Right atrium auricular region (tissue), 2 donors: ENCODE data around the gene RTBDN. TPM values are rescaled to one million over a fixed set of nuclear protein-coding genes. Genes with fewer than 3 reads are reported as not detected.

ENCODE experiments used
- DNase-seq: peaks from one replicate; pipeline ENCODE4 v3.0.0-alpha.2; 2019; ENCODE audit warnings: low spot score
- H3K27ac ChIP-seq, 2 donors: fragments of 200-600 bp; sonication (generic); 1 replicate in 1 of 2; 2 replicates in 1 of 2; pipeline ENCODE4 v1.5.1; 2016 to 2019
- H3K27me3 ChIP-seq, 2 donors: fragments of 200-600 bp; sonication (generic); one replicate each; pipeline versions ENCODE4 v1.5.1 to v1.6.0; 2017 to 2019
- H3K36me3 ChIP-seq: fragments of 200-600 bp; sonication (generic); one replicate; pipeline ENCODE4 v1.5.1; 2016
- H3K4me1 ChIP-seq, 2 donors: fragments of 200-600 bp; sonication (generic); one replicate each; pipeline versions ENCODE4 v1.5.1 to v1.6.0; 2017 to 2019
- H3K4me3 ChIP-seq, 2 donors: fragments of 200-600 bp; sonication (generic); 1 replicate in 1 of 2; 2 replicates in 1 of 2; pipeline ENCODE4 v1.5.1; 2017 to 2019; ENCODE audit warnings: mild to moderate bottlenecking in 1 of 2, moderate library complexity in 1 of 2
- H3K9me3 ChIP-seq, 2 donors: fragments of 200-600 bp; sonication (generic); one replicate each; pipeline ENCODE4 v1.5.1; 2019
- microRNA-seq, 2 donors: library from miRNA; unstranded; fragments of <30 nt; microRNA quantifications; one replicate each; pipeline ENCODE4, GENCODE V29; 2016 to 2017; ENCODE audit warnings: borderline number of aligned reads in 2 of 2, borderline replicate concordance in 1 of 2
- total RNA-seq, 2 donors: library from RNA; depleted of rRNA; stranded (reverse); fragments of >200 nt; gene quantifications; one replicate each; pipeline ENCODE4 v1.1.0, GENCODE V29; 2016
- TF ChIP-seq, protein P1 (sequence below), 2 donors: fragments of 200-600 bp; sonication (generic); IDR thresholded peaks; one replicate each; pipeline ENCODE4 v1.5.1; 2019; ENCODE audit warnings: antibody characterized with exemption in 2 of 2

RTBDN gene
- total RNA-seq, 2 donors from 2014 or later, result not detected

DNA sequence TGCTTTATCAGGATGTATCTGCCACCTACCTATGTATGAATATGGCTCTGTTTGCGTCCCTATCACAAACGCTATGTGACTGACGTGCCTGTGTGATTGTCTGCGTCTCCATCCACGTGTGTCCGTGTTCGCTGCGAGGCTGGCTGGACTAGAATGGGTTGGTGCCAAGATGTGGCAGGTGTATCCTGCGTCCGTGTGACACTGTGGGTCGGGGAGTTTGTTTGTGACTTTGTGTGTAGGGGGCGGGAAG is 52.3 kb downstream of the RTBDN start:
- Histone ChIP-seq H3K27me3 (no peaks in the 10 kb centered on the region), H3K36me3 (no peaks in the 10 kb centered on the region), H3K4me1 (peaks cover 0 to 66% of the 10 kb centered on the region in 2 donors), H3K27ac (peak overlapping the region; percentile 96 to 99), H3K9me3 (no peaks in the 10 kb centered on the region), H3K4me3 (peak overlapping the region; percentile 32 to 53)
- DNase-seq, result no peak
- TF ChIP-seq, protein P1, sequence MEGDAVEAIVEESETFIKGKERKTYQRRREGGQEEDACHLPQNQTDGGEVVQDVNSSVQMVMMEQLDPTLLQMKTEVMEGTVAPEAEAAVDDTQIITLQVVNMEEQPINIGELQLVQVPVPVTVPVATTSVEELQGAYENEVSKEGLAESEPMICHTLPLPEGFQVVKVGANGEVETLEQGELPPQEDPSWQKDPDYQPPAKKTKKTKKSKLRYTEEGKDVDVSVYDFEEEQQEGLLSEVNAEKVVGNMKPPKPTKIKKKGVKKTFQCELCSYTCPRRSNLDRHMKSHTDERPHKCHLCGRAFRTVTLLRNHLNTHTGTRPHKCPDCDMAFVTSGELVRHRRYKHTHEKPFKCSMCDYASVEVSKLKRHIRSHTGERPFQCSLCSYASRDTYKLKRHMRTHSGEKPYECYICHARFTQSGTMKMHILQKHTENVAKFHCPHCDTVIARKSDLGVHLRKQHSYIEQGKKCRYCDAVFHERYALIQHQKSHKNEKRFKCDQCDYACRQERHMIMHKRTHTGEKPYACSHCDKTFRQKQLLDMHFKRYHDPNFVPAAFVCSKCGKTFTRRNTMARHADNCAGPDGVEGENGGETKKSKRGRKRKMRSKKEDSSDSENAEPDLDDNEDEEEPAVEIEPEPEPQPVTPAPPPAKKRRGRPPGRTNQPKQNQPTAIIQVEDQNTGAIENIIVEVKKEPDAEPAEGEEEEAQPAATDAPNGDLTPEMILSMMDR (IDR thresholded peaks at IDR 0.05), result no peak

DNA sequence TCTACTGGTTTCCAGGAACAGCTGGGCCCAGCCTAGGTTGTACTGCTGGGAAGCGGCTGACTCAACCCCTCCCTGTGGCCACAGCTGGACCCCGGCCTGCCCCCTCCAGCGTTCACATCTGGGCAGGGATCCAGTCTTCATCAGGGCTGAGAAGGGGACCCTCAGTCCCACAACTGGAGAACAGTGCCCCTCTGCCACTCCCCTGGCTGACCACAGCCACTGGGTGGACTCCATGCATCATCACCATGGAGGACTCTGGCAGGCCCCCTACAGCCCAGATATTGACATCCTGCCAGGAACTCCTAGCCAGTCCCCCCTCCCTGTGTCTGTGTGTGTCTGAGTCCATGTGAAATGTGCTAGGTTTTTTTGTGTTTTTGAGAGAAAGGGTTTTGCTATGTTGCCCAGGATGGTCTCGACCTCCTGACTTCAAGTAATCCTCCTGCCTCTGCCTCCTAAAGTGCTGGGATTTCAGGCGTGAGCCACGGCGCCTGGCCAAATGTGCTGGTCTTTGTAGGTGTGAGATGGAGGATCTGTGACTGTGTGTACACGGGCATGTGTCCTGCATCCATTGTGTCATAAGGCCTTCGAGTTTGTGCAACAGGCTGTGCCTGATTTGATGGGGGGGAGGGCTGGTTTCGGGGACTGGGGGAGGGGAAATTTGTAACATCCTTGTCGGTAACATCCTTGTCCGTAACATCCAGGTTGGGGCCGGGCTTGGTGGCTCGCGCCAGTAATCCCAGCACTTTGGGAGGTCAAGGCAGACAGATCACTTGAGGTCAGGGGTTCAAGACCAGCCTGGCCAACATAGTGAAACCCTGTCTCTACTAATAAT is 55.0 kb downstream of the RTBDN start:
- Histone ChIP-seq H3K4me3 (peak overlapping the region in 1 of 2 donors; percentile 67), H3K36me3 (no peaks in the 10 kb centered on the region), H3K27ac (peak overlapping the region; percentile 91 to 93), H3K4me1 (peaks cover 0 to 49% of the 10 kb centered on the region in 2 donors), H3K27me3 (no peaks in the 10 kb centered on the region), H3K9me3 (no peaks in the 10 kb centered on the region)
- TF ChIP-seq, protein P1 (IDR thresholded peaks at IDR 0.05), result no peak
- peak; percentile 80 for DNase-seq

DNA sequence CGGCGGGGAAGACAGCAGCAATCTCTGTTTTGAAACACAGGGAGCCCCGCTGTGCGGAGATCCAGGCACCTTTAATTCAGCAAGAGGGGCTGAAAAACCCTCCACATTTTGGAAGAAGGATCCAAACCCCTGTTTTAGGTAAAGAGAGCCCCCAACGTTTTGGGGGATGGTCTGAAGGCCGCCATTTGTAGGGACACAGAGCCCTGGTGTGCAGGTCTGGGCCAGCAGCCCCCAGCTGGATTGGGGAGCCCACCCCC is 55.5 kb downstream of the RTBDN start:
- Histone ChIP-seq H3K4me3 (peak overlapping the region; percentile 52 to 67), H3K4me1 (peaks cover 0 to 46% of the 10 kb centered on the region in 2 donors), H3K9me3 (no peaks in the 10 kb centered on the region), H3K36me3 (no peaks in the 10 kb centered on the region), H3K27me3 (no peaks in the 10 kb centered on the region), H3K27ac (peak overlapping the region; percentile 91 to 93)
- TF ChIP-seq, protein P1 (IDR thresholded peaks at IDR 0.05), result no peak
- DNase-seq, result no peak

DNA sequence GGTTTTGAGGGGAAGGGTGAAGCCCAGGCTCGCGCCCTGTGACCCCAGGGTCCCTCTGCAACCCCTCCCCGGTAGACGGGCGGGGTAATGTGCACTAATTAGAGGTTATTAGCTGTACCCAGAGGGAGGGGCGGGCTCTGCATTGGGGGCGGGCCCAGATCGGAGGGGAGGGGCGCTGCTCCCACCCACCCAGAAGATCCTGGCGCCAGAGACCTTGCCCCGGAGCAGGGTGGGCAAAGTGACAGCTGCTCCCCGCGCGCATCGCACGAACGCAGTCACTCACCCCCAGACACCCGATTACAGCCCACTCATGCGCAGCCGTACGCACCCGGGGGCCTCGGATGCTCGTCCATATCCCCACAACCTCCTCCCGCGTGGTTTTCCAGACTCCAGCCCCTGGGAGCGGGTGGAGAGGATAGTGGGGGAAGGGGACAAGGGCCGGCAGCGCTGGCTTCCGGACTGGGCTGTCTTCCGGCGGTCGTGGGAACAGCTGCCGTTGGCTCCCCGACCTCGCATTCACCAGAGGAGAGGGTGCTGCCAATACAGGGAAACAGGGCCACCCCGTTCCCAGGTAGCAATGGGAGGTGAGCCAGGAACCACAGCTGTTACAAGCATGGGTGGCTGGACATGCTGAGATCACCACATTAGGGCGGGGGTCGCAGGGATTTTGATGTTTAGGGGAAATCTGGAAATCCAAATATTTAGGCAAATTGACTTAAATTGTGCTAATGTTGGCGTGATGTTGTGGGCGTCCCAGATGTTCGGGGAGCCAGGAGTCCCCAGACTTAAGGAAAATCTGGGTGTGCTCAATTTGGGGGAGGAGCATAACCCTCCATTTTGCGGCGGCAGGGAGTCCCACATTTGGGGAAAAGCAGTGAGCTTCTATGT is 56.1 kb downstream of the RTBDN start:
- TF ChIP-seq, protein P1 (IDR thresholded peaks at IDR 0.05), result no peak
- peak; percentile 81 for DNase-seq
- H3K4me3 ChIP-seq, result peak overlapping the region; percentile 52 to 67
- no peaks in the 10 kb centered on the region for H3K27me3 ChIP-seq
- no peaks in the 10 kb centered on the region for H3K9me3 ChIP-seq
- H3K36me3 ChIP-seq, result no peaks in the 10 kb centered on the region
- H3K27ac ChIP-seq, result peak overlapping the region; percentile 91 to 93
- H3K4me1 ChIP-seq, result peaks cover 0 to 46% of the 10 kb centered on the region in 2 donors

DNA sequence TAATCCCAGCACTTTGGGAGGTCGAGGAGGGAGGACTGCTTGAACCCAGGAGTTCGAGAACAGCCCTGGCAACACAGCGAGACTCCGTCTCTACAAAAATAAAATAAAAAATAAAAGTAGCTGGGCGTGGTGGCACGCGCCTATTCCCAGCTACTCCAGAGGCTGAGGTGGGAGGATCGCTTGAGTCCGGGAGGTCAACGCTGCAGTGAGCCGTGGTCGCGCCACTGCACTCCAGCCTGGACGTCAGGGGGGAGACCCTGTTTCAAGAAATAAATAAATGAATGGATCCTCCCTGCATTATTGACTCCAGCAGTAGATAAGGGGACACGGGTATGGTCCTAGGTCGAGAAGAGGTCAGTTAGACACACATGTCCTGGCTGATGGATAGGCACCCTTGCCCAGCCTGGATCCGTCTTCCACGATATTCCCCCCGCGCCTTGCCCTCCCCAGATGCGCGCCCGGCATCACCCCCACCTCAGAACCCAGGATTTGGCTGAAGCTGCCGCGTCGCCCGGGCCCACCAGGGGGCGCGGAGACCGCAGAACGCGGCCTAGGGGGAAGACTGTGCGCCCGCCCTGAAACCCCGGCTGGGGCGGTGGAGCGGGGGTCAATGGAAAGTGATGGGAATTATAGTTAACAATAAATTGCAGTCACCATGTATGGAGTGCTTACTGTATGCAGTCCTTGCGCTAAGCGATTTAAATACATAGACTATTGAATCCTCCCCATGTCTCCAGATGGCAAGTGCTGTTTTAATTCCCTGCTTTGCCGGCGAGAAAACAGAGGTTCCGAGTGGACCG is 57.0 kb downstream of the RTBDN start:
- Histone ChIP-seq H3K9me3 (no peaks in the 10 kb centered on the region), H3K4me1 (peaks cover 0 to 44% of the 10 kb centered on the region in 2 donors), H3K4me3 (peak overlapping the region; percentile 52 to 67), H3K36me3 (no peaks in the 10 kb centered on the region), H3K27ac (peak overlapping the region; percentile 91 to 93), H3K27me3 (no peaks in the 10 kb centered on the region)
- TF ChIP-seq, protein P1 (IDR thresholded peaks at IDR 0.05), result peak; percentile 91 to 99
- no peak for DNase-seq

Small RNAs within 50 kb of the gene (microRNA-seq; reads per million reads assigned to microRNA genes)
- 0 to 0.71 reads per million in 2 donors for gene MIR5684
- gene MIR6794, result 0 reads per million in 2 donors

Other genes with a start within 250 kb of the RTBDN start
- gene ZNF490, start 223.8 kb downstream of the RTBDN start, total RNA-seq, result 1 to 10 TPM; 2.5 to 4.5 TPM
- gene ZNF791, start 223.7 kb downstream of the RTBDN start, total RNA-seq, result 10 to 100 TPM in 1 of 2 donors, 1 to 10 TPM in 1; 8.2 to 10.1 TPM
- 10 to 100 TPM; 33.7 to 35.5 TPM for gene MAN2B1, start 167.8 kb downstream of the RTBDN start, total RNA-seq
- 10 to 100 TPM; 10.1 to 11.6 TPM for gene WDR83, start 167.8 kb downstream of the RTBDN start, total RNA-seq
- gene DHPS, start 152.7 kb downstream of the RTBDN start, total RNA-seq, result 10 to 100 TPM; 59.8 to 60.1 TPM
- gene GNG14, start 146.6 kb downstream of the RTBDN start, total RNA-seq, result not detected
- 1 to 10 TPM; 1.8 TPM for gene FBXW9, start 137.9 kb downstream of the RTBDN start, total RNA-seq
- gene TNPO2, start 110.6 kb downstream of the RTBDN start, total RNA-seq, result 10 to 100 TPM; 35.9 to 55.2 TPM
- 100 to 1,000 TPM; 262 to 287 TPM for gene TRIR, start 99.9 kb downstream of the RTBDN start, total RNA-seq
- gene GET3, start 97.1 kb downstream of the RTBDN start, total RNA-seq, result 10 to 100 TPM; 44.6 to 55.1 TPM
- not detected for gene BEST2, start 82.8 kb downstream of the RTBDN start, total RNA-seq
- gene HOOK2, start 59.0 kb downstream of the RTBDN start, total RNA-seq, result 10 to 100 TPM; 11.4 to 12.2 TPM
- gene JUNB, start 43.1 kb downstream of the RTBDN start, total RNA-seq, result 100 to 1,000 TPM; 321 to 506 TPM
- gene PRDX2, start 32.8 kb downstream of the RTBDN start, total RNA-seq, result 100 to 1,000 TPM; 702 to 859 TPM
- not detected for gene THSD8, start 32.5 kb downstream of the RTBDN start, total RNA-seq
- 1 to 10 TPM; 3.1 to 4.0 TPM for gene RNASEH2A, start 28.0 kb downstream of the RTBDN start, total RNA-seq
- not detected for gene MAST1, start 3.9 kb upstream of the RTBDN start, total RNA-seq
- gene DNASE2, start 46.9 kb upstream of the RTBDN start, total RNA-seq, result 10 to 100 TPM; 24.2 to 24.9 TPM
- under 1 TPM in 1 of 2 donors, not detected in 1; 0.26 TPM for gene KLF1, start 52.6 kb upstream of the RTBDN start, total RNA-seq
- 10 to 100 TPM; 28.4 to 58.3 TPM for gene GCDH, start 56.6 kb upstream of the RTBDN start, total RNA-seq
- gene SYCE2, start 84.7 kb upstream of the RTBDN start, total RNA-seq, result not detected
- gene FARSA, start 99.1 kb upstream of the RTBDN start, total RNA-seq, result 10 to 100 TPM; 36.4 TPM
- 100 to 1,000 TPM; 285 to 289 TPM for gene CALR, start 104.0 kb upstream of the RTBDN start, total RNA-seq
- gene RAD23A, start 111.3 kb upstream of the RTBDN start, total RNA-seq, result 100 to 1,000 TPM; 178 to 185 TPM
- gene GADD45GIP1, start 122.6 kb upstream of the RTBDN start, total RNA-seq, result 10 to 100 TPM; 48.5 to 58.7 TPM
- gene DAND5, start 135.0 kb upstream of the RTBDN start, total RNA-seq, result 10 to 100 TPM in 1 of 2 donors, 1 to 10 TPM in 1; 2.9 to 10.7 TPM
- 10 to 100 TPM; 56.5 to 69.8 TPM for gene NFIX, start 160.9 kb upstream of the RTBDN start, total RNA-seq